GM18502 (cell line): ENCODE measurements around the gene CAPZA2.
"Not testable (repeated sequence)": the region's sequence is repeated elsewhere in the genome, so short reads cannot be mapped to it uniquely, and the experiment has no call there.

ENCODE experiments used
- ATAC-seq: cut with Tn5 transposase; IDR thresholded peaks from one replicate; pipeline ENCODE4 v1.9.1; 2021; ENCODE audit warnings: mild to moderate bottlenecking; ENCODE audit not compliant: unreplicated experiment, poor library complexity

The CAPZA2 gene

DNA sequence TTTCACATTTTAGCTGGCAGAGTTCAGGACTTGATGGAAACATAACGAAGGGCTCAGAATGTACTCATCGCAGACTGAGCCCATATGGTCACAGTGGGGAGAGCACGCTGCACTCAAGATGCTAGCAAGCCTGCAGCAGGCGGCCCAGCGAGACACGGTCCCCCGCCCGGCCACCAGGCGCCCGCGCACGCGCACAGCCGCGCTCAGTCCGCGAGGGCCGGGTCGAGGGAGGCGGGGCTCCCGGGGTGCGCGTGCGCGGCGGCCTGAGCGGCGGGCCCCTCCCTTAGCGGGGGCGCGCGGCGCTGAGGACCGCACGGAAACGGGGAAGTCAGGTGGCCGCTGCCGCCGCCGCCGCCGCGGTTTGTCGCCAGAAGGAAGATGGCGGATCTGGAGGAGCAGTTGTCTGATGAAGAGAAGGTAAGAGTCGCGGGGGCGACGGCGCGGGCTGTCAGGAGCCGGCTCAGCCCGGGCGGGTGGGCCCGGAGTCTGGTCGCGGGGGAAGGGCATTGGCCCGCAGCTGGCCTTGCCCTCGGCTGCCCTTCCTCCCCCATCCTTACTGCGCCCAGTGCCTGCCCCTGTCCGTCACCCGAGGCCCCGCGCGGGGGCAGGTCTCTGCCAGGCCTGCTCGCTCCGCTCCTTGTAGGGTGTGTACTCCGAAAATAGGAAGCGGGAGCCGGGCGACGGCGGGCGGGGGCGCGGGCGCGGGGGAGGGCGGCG lies at the start of gene CAPZA2:
Gene CAPZA2, plus strand, starts transcription at position 354 of the 717 bp plus-strand sequence. Its CDS starts 25 bp downstream, at position 379.
- peak; percentile 90 for ATAC-seq

DNA sequence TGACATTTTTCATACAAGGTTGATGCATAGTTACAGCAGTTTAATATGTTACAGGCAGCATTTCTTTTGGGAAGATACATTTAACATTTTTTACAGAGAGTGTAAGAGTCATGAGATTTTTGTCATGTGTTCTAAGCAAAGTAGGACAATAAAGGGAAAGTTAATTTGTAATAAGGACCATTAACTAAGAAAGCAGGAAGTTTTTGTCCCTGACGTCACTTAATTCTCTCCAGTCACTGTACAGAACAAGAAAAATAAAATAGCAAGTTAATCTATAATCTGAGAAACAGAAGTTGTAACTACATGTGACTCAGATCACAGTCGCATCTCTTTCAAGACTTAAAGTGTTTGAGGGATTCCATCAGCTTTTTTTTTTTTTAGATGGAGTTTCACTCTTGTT lies 49.5 kb upstream of the CAPZA2 start:
- no peak for ATAC-seq

DNA sequence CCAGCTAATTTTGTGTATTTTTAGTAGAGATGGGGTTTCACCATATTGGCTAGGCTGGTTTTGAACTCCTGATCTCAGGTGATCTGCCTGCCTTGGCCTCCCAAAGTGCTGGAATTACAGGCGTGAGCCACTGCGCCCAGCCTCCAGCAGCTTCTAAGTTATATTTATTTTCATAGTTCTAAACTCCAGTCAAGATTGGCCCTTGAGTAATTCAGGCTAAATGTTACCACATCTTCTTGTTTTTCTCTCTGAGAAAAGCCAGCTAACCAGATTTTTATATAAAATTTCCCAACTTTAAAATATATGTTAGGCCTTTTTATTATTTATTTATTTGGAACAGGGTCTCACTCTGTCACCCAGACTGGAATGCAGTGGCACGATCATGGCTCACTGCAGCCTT lies 49.0 kb upstream of the CAPZA2 start:
- ATAC-seq, result not testable (repeated sequence)

DNA sequence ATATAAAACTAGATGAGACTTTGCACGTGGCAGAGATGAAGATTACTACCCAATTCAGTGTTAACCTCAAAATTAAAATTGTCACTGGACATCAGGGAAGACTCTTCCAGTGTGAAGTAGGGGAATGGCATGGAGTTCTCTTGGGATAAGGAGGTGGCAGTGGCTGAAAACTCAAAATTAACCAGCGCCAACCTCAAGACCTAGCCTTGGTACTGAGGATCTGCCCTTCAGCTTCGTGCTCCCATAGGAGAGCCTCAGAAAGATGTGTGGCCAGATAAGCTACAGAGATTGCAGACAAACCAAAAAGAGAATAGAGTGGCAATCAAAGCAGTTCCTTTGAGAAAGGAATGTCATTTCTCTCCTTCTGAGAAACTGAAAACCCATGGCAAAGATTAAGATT lies 47.3 kb upstream of the CAPZA2 start:
- no peak for ATAC-seq

DNA sequence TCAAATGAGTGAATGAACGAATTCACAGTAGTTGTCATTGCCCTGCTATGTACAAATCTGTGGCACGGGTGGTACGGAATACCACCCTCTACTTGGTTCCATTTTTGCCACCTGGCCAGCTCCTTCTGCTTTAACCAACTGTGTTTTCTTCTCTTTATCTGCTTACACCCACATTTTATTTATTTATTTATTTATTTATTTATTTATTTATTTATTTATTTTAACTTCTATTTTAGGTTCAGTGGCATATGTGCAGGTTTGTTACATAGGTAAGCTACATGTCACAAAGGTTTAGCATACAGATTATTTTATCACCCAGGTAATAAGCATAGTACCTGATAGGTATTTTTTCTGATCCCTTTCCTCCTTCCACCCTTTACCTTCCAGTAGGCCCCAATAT lies 42.2 kb upstream of the CAPZA2 start:
- ATAC-seq, result no peak

DNA sequence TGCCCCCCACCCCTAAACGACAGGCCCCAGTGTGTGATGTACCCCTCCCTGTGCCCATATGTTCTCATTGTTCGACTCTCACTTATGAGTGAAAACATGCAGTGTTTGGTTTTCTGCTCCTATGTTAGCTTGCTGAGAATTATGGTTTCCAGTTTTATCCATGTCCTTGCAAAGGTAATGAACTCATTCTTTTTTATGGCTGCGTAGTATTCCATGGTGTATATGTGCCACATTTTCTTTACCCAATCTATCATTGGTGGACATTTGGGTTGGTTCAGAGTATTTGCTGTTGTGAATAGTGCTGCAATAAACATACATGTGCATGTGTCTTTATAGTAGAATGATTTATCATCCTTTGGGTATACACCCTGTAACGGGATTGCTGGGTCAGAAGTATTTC lies 40.7 kb upstream of the CAPZA2 start:
- not testable (repeated sequence) for ATAC-seq

DNA sequence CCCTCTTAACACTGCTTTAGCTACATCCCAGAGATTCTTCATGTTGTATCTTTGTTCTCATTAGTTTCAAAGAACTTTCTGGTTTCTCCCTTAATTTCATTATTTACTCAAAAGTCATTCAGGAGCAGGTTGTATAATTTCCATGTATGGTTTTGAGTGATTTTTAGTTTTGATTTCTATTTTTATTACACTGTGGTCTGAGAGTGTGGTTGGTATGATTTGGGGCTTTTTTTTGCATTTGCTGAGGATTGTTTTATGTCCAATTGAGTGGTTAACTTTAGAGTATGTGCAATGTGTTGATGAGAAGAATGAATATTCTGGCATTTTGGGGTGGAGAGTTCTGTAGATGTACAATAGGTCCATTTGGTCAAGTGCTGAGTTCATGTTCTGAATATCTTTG lies 37.9 kb upstream of the CAPZA2 start:
- no peak for ATAC-seq

DNA sequence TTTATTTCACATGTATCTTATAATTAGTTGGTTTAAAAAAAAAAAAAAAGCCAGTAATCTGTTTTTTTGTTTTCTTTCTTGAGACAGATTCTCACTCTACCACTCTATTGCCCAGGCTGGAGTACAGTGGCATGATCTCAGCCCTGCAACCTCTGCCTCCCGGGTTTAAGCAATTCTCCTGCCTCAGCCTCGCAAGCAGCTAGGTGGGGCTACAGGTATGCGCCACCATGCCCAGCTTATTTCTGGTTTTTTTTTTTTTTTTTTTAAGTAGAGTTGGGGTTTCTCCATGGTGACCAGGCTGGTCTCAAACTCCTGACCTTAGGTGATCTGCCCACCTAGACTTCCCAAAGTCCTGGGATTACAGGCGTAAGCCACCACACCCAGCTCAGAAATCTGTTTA lies 34.1 kb upstream of the CAPZA2 start:
- no peak for ATAC-seq

DNA sequence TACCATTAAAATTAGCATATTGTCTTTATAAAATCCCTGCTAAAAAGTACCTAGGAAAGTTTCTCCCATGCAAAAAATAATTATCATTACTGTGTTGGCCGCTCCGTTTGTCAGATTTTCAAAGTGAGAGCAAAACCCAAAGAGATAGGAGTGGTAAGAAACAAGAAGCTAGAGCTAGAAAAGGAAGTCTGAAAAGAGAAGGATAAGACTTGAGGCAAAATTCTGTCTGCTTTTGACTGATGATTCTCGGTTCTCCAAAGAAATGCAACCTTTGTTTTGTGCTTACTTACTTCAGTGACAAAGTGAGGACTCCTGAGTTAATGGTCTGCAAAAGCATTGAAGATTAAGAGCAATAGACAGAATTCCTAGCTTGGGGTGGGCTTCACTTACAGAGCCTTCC lies 33.3 kb upstream of the CAPZA2 start:
- no peak for ATAC-seq

DNA sequence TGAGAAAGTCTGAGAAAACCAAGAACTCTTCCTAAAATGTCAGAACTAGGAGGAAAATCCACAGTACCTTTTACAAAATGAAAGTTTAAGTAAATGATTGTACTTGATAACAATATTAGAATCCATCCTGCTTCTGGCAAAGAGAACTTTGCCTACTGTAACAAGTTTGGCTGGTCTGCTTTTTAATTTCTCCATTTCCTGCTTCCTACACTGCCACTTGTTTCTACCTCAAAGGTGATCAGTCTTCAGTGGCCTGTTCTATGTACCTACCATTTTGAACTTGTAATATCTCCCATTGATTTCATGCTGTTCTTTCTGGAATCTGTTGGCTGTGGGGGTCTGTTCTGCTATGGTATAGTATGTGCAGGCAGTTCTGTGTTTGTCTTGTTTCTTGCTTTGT lies 32.9 kb upstream of the CAPZA2 start:
- ATAC-seq, result no peak

DNA sequence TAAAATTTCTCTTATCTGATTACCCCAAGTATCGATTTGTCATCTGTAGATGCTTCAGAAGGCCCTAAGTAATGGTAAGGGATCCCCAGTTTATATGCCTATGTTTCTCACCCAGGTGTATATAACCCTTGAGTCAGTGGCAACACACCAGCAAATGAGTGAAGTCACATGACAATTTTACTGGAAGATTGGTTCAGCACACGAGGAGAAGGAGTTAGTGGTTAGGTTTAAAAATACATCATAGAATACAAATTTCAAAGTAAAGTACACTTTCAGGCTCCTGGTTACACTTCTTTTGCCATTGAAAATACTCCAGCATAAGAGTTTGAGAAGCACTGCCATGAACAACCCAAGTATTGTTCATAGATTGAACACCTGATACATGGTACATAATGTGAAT lies 29.7 kb upstream of the CAPZA2 start:
- ATAC-seq, result no peak

DNA sequence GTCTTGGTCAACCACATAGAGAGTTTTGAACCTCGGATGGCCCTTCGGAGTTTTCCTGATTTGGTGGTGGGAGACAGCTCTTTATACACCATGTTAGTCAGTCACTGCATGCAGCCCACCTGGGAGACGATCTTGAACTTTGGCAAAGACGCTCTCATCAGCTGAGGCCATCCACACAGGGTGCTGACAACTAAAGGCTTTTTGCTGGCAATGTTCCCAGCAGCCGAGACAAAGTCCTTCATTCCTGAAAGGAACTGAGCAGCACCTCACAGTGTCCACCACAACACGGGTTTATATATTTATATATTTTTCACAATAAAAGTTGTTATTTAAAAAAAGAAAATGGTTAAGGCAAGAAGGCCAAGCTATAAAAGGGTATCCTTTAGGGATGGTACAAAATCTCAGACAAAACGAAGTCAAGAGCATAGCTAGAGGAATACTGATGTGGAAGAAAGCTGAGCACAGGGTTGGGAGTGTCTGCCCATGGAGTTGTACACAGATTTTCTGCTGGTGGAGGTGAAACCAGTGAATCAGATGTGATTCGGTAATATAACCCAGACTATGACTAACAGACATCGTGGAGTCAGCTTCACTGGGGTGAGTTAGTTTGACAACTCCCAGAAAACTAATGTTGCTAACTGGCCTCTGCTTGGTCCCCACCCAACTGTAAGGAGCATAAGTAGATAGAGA lies 27.4 kb upstream of the CAPZA2 start:
- ATAC-seq, result no peak

DNA sequence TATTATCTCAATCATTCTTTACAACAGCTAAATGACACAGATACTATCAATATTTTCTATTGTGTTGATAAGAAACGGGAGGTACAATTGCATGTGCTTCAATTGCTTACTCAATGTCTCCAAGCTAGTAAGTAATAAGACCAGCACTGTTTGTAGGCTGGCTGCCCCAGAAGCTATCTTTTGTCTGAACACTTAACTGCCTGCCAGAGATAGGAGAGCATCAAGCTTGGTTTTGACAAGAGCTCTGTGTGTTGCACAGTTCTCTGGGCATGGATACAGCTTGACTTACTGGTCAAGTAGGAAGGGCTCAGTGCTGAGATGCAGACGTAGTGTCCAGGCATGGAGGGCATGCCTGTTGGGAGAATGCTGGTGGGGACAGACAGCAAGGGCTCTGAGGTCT lies 26.3 kb upstream of the CAPZA2 start:
- ATAC-seq, result no peak

DNA sequence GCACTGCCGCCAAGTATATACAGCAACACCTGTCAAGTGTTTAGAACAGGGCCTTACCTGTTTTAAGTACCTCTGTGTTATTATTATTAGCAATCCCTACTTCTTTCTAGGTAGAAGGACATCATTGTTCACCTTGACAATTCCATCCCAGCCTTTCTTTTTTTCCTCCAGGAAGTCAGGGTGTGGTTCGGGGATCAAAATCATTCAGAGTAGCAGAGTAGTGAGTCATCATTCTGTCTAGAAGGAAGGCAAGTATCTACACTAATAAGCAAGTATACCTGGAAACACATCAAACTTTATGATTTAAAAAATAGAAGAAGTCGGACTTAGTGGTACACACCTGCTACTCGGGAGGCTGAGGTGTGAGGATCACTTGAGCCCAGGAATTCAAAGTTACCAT lies 25.5 kb upstream of the CAPZA2 start:
- no peak for ATAC-seq

DNA sequence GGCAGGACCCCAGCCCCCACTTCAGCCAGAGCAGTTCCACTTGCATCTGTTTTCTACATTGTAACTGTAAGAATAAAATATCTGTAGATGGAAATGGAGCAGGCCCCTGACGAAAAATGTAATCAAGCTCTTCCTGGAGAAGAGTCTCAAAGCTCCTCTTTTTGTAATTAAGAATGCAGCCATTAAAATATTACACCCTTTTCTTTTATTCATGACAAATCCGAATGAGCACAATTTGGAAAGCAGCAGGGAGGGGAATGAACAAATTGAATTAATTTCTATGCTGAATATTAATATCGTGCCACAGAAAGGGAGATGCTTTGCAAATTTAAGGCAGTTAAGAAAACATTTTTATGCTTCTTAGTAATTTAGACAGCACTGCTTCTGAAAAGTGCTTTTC lies 24.8 kb upstream of the CAPZA2 start:
- ATAC-seq, result no peak

DNA sequence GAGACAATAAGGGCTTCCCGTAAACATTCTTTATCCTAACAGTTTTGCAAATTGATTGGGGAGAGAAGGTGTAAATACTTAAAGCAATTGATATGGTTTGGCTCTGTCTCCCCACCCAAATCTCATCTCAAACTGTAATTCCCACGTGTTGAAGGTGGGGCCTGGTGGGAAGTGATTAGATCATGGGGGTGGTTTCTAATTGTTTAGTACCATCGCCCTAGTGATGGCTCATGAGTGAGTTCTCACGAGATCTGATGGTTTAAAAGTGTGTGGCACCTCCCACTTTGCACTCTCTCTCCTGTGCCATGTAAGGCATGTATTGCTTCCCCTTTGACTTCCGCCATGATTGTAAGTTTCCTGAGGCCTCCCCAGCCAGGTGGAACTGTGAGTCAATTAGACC lies 22.1 kb upstream of the CAPZA2 start:
- no peak for ATAC-seq

DNA sequence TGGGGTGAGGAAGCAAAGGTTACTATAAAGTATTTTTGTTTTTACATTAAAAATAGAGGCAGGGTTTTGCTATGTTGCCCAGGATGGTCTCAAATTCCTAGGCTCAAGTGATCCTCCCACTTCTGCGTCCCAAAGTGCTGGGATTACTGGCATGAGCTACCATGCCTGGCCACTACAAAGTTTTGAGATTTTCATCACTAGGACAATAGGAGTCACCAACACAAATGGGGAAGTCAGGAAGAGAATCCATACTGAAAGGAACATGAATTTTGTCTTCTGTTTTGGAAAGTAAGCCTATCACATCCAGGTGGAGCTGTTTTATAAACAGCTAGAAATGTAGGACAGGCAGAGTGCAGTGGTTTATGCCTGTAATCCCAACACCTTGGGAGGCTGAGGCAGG lies 20.0 kb upstream of the CAPZA2 start:
- no peak for ATAC-seq

DNA sequence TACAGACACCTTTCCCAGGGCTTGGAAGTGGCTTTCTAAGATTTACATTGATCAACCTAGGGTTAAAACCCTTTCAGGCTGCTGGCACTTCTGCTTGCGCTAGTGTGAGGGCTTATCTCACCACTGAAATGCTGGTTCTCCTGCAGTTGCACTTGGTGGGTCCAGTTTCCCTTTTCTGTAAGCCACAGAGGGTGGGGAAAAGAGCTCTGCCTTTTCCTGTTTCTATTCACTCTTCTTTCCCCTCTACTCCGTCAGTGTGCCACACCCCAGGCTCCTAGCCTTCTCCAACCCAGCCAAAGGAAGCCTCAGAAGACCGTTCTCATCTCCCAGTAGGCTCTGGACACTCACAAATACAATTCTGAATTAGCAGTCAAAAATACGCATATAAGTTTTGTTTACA lies 19.0 kb upstream of the CAPZA2 start:
- ATAC-seq, result peak; percentile 66

DNA sequence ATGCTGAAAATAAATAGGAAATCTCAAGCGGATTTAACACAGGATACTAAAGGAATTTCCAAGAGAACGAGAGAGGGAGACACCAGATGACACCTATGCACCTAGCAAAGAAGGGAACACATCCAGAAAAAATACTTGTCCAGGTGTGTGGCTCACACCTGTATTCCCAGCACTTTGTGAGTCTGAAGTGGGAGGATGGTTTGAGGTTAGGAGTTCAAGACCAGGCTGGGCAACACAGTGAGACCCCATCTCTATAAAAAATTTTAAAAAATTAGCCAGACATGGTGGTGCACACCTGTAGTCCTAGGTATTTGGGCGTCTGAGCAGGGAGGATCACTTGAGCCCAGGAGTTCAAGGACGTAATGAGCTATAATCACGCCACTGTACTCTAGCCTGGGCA lies 11.2 kb upstream of the CAPZA2 start:
- ATAC-seq, result no peak

DNA sequence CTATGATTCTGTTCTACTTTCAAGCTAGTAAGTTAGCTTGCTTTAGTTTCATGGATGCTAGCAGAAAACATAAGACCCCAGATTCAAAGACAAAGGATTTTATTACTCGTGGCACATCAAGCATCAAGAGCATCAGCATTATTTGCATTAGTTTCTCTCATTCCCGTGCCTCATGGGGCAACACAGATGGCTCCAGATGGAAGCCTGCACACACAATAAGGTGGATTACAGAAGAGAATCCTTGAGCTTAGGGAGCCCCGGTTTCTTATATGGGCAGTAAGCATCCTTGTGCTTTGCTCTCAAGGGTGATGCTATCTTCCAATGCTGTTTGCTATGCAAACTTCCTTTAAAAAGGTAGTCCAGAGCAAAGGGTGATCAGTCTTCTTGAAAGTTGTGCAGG lies 10.7 kb upstream of the CAPZA2 start:
- ATAC-seq, result no peak

DNA sequence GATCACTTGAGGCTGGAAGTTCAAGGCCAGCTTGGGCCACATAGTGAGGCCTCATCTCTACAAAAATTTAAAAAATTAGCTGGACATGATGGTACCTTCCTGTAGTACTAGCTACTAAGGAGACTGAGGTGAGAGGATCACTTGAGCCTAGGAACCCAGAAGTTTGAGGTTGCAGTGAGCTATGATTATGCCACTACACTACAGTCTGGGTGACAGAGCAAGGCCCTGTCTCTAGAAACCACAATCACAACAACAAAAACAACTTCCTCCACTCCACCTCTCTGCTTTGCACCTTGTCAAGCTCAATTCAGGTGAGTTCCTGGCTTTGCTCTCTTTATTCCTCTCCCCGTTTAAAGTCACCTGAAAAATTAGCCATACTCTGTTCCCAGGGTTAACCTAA lies 8.3 kb upstream of the CAPZA2 start:
- ATAC-seq, result no peak

DNA sequence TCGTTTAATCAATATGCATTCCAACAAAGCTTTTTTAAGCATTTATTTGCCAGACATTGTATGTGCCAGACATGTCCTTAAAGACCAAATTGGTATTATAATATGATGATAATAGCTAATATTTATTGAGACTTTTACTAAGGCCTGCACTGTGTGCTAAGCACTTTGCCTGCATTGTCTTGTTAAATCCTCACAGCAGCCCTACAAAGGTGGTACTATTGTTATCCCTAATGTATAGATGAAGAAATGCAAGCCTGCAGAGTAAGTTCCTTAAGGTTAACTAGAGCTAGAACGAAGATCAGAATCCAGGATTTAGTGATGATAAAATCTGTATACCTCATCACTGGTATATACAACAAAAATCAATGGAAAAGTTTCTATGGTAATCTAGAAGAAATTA lies 5.3 kb upstream of the CAPZA2 start:
- ATAC-seq, result no peak
